ENCODE data around the gene NME7.

Gene NME7

DNA sequence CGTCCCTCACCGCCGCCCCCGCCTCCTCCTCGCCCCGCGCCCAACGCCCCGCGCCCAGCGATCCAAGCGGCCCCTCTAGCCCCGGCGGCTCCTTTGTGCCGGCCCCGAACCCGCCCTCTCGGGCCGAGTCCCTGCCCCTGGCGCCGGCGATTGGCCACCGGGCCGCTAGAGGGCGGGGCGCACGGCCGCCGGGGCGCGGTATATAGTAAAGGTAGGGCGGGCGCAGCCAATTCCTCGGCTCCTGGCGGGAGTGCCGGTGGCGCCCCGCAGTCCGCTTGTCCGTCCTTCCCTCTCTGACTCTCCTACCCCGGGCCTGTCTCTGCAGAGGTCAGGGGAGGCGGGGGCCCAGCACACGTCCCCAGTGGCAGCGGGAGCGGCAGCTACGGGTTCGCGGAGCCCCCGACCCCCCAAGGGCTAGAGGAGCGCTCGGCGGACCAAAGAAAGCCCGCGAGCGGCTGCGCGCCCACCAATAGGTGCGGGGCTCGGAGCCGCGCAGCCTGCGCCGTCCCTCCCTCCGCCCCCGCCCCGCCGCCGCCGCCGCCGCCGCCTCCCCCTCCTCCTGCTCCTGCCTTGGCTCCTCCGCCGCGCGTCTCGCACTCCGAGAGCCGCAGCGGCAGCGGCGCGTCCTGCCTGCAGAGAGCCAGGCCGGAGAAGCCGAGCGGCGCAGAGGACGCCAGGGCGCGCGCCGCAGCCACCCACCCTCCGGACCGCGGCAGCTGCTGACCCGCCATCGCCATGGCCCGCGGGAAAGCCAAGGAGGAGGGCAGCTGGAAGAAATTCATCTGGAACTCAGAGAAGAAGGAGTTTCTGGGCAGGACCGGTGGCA lies 261.3 kb downstream of the NME7 start, which contains the start of gene ATP1B1:
Gene ATP1B1 (plus strand): TSS at position 596 of the 826 bp plus-strand sequence. CDS start 140 bp downstream, at position 736.
- no peak for DNase-seq (ENCODE audit: low read depth)

DNA sequence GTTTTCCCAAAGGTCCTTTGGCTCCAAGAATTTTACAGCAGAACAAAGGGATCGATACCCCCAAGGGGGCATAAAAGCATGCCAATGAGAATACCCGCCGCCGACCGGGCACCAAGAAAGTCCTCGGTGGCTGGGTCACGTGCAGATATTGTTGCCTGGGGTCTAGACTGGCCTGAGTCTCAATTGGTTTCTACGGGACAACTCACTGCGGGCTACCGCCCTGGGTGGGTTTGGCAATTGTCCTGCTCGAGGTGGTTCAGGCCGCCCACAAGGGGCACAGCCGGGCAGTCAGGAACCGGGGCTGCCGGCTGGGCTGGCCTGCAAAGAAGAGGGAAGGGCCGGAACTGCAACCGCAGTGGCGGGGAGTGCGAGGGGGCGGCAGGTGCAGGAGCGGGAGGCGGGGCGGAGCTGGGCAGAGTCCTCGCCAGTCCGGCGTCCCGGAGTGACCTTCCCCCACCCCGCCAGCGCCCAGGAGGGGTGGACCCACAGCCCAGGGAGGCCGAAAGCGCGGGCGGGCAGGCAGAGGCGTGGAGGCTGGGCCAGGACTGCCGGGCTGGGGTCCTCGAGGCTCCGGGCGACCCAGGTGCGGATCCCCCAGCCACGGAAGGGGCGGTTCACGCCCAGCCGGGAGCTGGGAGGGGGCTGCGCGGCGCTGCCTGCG lies 262.0 kb downstream of the NME7 start:
- no peak for DNase-seq (ENCODE audit: low read depth)

DNA sequence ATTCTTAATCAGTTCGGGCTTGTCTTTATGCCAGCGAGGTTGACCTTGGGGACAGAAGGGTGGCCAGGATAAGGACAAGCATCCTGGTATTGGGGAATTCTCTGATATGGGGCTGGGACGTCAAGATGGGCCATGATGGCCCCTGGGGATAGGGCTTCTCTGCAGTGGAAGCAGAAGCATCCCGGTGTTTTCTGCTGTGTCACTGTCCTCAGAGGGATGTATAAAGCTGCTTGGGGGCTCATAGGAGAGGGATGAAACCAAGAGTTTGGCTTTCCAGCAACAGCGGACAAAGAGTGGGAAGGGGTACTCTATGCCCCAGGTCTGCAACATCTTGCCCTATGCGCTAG lies 262.5 kb downstream of the NME7 start:
- no peak for DNase-seq (ENCODE audit: low read depth)

DNA sequence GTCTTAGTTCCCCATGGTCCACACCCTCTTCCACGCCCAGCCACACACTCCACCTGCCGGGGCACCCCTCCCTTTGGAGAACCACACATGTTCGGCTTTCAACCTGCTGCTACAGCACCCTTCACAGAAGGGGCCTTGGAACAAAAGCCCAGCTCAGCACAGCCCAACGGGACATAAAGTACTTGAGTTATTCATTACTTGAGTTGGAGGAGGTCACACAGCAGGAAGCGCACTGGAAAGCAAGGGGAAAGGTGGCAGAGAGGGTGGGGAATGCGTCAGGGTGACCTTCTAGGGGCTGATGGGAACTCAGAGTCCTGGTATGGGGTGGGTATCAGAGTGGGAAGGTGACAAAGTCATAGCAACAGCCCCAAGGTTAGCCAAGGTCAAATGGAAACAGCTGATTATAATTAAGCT lies 264.1 kb downstream of the NME7 start:
- no peak for DNase-seq (ENCODE audit: low read depth)

DNA sequence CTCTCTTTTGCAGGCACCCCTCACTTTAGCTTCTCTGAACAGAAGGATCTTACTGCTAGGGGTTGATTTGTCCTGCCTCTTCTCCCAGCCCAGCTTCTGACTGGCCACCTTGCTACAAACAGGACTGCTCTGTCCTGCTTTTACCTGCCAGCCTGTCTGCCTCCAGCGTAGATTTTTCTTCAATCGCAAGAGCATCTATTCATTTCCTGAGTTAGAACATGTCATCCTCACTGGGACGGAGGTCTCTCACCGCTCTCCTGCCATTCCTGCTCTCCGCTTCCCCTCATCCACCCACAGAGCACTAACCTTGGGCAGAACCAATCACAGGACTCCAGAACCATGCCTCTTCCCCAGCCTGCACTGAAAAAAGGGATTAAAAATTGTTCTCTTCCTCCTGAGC lies 264.6 kb downstream of the NME7 start:
- DNase-seq (ENCODE audit: low read depth): no peak

DNA sequence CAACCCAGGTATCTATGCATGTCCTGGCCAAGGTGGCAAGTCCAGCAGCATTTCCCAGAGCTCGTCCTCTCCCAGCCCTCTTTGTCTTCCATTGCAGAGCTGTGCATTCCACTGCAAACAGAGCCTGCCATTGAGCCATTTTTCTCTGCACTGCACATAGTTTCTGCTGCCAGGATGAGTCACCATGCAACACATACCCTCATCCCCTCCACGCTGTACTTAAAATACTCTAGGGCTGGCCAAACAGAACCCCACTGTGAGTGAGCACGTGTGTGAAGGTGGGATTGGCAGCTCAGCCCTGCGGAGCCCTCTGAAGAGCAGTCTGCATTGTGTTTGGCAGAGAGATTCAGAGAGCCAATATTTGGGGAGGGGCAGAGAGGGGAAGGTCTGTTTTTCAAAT lies 265.0 kb downstream of the NME7 start:
- no peak for DNase-seq (ENCODE audit: low read depth)

DNA sequence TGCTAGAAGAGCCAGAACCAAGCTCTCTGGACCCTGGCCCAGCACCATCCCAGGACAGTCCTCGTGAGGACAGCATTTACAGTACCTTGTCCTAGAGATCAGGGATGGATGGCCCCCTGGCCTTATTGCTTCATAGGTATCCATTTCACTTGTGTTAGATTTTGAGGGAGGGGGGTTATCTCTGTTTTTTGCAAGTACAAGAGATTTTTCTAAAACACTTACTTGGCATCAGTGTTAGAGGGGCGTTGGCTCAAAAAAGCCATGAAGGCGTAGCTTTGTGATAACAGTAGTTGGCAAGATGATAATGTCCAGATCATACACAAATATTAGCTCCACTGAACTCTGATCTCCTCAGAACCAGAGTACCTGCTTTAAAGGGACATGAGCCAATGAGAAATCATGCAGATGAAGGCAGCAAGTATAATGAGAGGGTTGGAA lies 266.9 kb downstream of the NME7 start:
- no peak for DNase-seq (ENCODE audit: low read depth)

DNA sequence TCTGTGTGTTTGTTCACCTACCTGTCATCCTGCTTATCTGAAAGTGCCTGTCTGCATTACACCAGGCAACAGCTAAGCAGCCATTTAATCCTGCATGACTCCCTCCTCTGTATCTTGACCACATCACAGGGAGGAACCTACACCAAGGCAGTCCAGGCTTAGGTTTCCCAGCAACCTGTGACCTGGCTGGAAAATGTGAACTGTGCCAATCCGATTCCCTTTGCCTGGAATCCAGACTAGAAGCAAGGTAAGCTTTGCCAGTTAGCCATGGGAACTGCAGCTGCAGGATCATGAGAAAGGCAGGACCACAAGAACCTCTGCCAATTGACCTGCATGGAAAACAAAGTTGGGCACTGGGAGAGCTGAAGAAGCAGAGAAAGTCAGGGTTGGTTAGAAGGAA lies 267.4 kb downstream of the NME7 start:
- DNase-seq (ENCODE audit: low read depth): no peak

DNA sequence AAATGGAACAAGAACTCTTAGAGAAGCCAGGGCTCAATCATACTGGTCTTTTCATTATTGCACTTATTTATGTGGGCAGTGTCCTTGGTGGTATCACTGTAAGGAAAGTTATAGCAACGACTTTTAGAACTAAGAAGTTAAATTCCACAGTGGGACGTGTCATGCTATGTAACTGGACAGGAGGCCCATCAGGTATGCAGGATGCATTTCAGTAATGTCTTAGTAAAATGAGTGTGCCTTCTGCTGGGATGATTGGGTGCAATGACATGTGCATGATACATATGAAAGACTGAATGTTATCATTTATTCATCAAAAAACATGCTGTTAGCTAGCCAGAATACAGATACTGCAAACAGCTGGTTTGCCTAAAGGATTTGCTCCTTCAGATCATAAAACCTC lies 268.0 kb downstream of the NME7 start:
- DNase-seq (ENCODE audit: low read depth): no peak

DNA sequence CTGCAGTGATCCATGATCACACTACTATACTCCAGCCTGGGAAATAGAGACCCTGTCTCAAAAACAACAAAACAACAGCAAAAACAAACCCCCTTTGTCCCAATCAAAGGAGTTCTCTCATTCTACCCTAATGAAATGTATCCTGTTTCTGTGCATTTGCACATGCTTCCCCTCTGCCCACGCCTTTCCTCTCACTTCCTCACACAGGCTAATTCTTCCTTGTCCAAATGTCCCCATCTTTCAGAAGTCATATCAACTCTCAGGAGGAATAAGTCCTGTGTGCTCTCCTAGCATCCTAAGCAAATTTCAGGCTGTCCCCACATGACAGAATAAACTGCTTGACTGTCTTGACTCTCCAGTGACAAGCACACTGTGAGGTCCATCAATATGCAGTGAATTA lies 269.2 kb downstream of the NME7 start:
- DNase-seq (ENCODE audit: low read depth): no peak

DNA sequence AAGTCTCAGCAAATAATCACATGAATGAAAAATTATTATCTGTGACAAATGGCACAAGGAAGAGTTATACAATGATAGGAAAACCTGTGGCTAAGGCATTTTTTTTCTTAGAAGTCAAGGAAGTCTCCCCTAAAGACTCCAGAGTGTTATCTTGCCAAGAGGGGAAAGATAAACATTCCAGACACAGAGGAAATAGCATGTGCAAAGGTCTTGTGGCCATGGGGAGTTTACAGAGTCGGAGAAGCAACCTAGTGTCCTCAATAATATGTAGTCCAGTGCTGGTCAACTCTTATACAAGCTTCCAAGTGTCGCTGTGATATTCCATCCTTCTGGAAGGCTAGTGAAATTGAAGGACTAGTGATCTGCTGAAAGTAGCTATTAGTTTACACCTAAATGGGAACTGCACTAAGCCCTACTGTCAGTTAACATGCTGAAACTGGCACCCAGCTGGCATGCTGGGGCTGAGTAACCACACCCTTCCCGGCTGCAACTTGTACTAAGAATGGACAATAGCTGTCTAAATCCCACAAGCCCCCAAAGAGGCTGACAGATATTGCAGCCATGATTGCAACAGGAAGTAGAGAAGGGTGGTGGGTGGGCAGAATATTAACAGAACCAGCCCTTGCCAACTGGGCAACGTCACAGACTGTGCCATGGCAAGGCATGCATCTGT lies 272.6 kb downstream of the NME7 start:
- no peak for DNase-seq (ENCODE audit: low read depth)

DNA sequence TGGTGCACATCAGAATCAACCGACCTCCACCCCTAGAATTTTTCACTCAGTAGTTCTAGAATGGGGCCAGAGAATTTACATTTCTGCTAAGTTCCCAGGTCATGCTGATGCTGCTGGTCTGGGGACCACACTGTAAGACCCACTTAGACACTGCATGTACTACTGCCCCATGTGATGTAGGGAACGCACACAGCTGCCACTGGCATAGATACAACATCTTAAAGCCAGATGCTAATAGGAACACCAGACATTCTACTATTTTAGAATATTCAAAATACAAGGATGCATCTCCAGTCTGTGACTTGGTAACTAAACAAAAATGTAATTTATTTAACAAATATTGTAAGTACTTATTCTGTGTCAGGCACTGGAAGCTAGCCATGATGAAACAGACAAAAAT lies 275.2 kb downstream of the NME7 start:
- DNase-seq (ENCODE audit: low read depth): no peak

DNA sequence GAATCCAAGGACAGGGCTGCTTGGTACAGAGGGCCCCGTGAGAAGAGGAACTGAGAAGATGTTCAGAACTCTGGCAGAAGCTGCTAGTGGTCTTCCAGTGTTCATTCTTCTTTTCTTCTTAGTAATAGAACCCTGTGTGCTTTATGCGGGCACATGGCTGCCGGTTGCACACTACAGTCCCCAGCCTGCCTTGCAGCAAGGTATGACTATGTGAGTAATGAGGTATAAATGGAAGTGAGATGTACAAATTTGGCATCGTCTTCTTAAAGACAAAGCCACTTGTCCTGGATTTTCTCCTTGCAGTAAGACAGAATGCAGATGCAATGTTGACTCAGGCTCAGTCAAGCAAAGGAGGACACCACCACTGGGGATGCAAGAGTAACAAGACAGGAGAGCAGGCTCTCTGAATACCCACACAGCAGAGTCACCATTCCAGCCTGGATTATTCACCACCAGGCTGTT lies 276.1 kb downstream of the NME7 start:
- DNase-seq (ENCODE audit: low read depth): no peak

DNA sequence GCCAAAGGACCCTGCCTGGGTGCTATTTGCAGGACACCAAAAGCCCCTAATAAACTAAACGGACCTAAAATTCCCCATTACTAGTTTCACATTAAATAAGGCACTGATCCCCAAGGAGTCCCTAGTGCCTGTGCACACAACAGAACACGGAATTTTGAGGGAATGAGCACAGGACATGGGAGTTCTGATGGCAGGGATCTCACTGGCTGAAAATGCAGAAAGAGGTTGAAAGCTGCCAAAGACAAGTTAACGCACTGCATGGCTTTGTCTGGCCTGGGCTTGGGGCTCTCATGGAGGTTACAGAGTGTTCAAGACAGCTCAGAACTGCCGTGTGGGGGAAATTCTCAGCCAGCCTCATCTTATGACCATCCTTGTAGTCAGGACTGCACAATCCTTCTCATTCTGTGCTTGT lies 276.7 kb downstream of the NME7 start:
- no peak for DNase-seq (ENCODE audit: low read depth)

DNA sequence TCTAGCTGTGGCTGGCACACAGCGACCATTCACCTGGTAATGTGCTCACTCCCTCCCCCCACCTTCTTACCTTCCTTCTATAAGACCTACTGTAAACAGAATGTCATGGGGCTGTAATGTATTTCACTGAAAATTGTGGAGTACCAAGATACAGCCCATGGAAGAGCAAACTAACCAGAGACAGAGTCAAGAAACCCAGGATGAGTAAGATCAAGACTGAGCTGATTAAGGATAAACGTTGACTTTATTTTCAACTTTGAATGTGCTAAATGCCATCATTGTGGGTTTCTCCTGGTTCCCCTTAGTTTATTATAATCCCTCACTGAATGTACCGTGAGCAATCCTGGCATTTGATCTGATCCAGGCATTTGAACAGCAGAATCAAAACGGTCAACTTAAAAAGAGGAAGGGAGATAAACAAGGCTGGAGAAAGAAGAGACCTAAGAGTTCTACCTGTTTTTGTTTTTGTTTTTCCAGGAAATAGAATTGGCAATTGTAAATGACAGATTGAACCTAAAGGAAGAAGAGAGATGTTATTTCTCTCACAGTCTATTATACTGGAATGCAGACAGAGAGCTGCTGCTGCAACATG lies 277.2 kb downstream of the NME7 start:
- DNase-seq (ENCODE audit: low read depth): no peak

DNA sequence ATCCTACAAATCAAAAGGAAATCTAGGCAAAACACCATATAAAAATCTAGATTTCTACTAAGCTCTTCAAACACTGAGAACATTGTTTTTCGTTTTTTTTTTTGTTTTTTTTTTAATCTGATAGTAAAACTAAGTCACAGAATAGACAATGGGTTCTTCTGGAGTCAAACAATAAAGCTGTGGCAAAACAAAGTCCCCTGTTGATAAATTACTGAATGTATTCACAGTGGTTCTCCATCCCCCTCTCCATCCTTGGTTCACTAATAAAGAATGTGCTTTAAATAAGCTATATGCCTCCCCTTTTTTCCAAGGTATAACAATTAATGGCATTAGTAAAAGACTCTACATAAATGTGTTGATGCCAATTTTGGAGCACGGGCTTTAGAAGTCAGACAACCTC lies 277.8 kb downstream of the NME7 start:
- DNase-seq (ENCODE audit: low read depth): no peak

DNA sequence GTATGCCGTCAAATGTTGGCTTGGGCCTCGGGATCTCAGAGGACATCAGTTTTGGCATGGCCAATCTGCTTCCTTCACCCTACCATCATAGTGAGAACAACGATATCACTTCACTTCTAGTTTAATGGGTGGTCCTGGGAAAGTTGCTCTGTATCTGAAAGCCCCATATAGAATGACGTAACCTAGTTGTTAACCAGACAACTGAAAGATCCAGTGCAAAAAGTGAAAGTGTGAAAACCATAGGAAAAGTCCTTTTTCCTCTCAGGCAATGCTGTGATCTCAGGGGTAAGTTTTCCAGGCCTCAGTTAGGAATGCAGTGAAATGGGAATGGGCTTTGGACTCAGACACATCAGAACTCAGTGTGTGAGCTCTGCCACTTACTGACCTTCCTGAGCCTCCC lies 279.7 kb downstream of the NME7 start:
- no peak for DNase-seq (ENCODE audit: low read depth)

DNA sequence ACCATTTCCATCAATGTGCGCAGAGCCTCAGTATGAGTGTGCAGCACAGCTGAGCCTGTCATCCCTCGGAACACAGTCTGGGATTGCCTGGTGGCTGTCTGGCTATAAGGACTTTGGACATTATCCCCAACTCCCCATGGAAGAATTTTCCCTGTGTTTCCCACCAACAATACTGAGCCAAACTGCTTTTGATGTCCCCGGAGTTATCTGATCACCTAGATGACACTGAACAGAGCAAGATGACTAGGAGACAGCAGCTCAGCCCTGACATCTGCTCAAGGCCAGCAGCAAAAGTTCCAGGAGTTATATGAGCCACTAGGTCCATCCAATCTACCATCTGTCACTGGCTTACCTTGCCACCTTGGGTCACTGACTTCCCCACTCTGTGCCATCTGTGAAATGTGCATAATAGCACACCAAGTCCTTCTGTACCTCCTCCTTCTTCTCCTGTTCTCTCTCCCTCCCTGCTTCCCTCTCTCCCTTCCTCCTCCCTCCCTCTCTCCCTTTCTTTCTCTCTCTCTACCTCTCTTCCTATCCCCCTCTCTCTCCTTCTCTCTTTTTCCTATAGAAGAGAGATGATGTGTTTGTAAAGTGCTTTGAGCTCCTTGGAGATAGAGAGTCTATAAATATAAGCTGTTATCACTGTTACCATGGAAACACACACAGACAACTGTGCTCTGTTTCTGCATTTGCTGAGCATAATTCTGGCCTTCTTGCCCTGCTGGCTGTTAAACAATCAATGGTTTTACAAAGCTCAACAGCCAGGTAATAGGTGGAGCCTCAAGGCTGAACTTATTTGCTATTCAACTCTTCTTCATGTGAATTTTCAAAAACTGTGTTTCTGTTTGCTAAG lies 280.8 kb downstream of the NME7 start:
- no peak for DNase-seq (ENCODE audit: low read depth)

DNA sequence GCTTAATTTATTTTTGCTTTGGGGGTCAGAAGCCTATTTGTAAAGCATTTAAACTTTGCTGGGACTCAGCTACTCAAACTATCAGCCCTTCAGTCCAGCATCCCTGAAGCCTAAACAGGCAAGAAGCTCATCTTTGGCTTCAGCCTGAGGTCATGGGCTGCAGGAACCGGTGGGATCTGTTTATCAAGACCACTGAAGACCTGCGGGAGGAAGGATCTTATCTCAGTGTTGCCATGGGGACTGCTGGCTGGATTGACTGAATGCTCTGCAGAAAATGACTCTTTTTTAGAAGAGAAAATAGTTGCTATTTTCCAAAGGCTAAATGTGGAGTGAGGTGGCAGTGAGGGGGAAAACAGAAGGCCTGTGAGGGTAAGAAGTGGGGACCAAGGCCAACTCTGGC lies 281.7 kb downstream of the NME7 start:
- DNase-seq (ENCODE audit: low read depth): no peak

Data from HS-27A (cell line).